LoVo (cell line): ENCODE results near the gene CAMK2G.
"Not testable (repeated sequence)": the region's sequence is repeated elsewhere in the genome, so short reads cannot be mapped to it uniquely, and the experiment has no call there.

Source experiments
- DNase-seq: peaks from one replicate; pipeline ENCODE4 v3.0.0-alpha.2; 2016; ENCODE audit warnings: low spot score

CAMK2G gene

DNA sequence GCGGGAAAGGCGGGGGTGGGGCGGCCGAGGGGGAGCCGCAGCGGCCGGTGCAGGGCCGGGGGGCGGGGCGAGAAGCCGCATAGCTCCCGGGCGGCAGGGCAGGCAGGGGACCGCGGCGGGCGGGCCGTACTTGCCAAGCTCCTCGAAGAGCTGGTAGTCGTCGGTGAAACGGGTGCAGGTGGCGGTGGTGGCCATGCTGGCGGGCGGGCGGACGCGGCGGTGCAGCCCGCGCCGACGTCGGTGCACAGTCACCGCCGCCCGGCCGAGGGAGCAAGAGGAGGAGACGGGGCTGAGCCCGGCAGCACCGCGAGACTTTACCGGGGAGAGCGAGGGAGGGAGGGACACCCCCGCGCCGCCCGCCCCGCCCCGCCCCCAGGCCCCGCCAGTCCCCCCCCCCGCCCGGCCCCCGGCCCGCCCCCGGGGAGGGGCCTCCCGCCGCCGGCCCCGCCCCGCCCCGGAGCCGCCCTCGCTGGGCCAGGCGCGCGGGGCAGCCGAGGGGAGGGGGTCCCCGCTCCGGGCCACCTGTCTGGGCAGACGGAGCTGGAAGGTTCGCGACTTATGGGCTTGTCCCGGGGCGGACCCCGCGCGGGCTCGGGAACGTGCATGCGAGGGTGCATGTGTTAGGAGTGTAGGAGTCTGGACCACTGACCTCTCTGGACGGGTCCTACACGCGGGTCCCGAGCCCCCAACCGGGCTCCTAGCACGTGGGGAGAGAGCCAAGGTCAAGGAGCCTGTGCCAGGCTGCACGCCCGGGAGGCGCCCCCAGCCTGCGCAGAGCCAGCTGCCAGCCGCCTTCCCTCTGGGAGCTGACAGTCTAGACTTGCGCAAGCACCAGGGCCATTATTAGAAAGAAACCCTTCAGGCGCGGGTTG is at the start of gene CAMK2G:
TSS of gene CAMK2G (minus strand) at position 289 of the 872 bp plus-strand sequence. CDS start at position 195, 94 bp downstream.
- peak; percentile 87 for DNase-seq

DNA sequence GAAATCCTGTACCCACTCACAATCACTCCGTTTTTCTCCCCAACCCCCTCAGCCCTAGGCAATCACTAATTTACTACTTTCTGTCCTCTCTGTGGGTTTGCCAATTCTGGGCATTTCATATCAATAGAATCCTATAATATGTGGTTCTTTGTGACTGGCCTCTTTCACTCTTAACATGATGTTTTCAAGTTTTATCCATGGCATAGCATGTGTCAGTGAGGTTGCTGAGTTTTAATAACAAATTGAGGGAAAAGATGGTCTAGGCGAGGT is 48.4 kb upstream of the CAMK2G start:
- no peak for DNase-seq

DNA sequence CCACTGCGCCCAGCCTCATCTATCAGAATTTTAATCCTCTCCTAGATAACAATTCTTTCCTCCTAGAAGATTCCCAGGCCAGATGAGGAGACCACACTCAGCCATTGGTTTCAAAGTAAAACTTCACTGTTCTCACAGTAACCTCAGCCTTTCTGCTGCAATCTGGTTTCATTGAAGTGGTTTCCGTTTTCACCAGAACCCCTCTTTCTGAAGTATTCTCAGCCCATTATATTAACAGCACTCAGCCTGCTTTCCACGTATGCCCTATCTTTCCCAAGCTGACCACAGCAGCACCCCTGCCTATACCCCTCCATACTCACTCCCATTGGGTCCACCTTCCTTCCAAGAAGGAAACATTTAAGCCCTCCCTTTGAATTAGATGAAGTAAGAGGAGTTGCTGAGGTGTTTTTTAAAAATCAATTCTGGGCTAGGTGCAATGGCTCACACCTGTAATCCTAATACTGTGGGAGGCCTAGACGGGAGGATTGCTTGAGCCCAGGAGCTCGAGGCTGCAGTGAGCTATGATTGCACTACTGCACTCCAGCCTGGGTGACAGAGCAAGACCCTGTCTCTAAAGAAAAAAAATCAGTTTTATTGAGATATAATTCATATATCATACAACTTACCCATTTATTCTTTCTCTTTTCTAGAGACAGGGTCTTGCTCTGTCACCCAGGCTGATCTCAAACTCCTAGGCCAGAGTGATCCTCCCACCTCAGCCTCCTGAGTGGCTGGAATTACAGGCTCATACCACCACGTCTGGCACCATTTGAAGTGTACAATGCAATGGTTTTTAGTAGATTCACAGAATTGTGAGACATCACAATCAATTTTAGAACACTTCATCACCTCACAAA is 47.9 kb upstream of the CAMK2G start:
- DNase-seq, result no peak

DNA sequence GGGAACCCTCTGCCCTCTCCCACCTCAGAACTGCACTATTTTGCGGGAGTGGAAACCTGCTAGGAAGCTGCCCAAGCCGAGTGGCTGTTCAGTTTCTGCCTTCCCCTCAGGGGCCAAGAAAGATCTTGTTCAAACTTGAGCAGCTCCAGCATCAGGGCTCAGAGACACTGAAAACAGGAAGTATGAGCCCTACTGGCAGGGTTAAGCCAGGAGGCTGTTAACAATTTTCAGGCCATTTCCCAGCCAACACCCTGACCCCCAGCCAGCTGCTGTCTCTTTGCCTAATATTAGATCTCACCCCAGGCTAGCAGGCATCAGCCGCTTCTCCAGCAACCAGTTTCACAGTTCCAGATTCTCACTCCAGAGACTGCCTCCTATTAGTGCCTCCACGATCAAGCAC is 45.7 kb upstream of the CAMK2G start:
- DNase-seq, result no peak

DNA sequence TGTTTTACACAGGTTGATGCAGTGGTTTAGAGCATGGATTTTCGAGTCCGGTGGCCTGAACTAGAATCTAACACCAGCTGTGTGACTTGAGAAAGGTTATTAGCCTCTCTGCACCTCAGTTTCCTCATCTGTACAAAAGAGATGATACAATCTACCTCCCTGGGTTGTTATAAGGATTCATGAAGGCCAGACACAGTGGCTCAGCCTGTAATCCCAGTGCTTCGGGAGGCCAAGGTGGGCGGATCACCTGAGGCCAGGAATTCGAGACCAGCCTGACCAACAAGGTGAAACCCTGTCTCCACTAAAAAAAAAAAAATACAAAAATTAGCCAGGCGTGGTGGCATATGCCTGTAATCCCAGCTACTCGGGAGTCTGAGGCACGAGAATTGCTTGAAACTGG is 45.1 kb upstream of the CAMK2G start:
- not testable (repeated sequence) for DNase-seq

DNA sequence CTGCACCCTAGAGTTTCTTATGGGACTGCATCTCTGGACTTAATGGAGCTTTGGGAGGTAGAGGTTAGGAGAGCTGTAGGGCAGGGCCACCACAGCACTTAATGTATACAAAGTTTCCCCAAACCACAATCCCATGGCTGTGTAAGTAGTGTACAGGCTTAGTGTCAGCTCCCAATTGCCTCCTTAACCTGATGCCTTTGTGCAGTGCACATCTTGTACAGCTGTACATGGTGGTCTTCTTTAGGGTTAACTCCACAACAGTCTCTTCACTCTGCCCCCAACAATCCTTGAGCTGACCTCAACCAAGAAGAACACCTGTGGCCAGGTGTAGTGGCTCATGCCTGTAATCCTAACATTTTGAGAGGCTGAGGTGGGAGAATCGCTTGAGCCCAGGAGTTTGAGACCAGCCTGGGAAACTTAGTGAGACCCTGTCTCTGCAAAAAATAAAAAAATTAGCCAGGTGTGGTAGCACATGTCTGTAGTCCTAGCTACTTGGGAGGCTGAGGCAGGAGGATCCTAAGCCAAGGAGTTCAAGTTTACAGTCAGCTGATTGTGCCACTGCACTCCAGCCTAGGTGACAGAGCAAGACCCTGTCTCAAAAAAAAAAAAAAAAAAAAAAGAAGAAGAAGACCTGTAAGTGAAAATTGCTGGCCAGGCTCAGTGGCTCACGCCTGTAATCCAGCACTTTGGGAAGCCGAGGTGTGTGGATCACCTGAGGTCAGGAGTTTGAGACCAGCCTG is 43.4 kb upstream of the CAMK2G start:
- DNase-seq, result no peak

DNA sequence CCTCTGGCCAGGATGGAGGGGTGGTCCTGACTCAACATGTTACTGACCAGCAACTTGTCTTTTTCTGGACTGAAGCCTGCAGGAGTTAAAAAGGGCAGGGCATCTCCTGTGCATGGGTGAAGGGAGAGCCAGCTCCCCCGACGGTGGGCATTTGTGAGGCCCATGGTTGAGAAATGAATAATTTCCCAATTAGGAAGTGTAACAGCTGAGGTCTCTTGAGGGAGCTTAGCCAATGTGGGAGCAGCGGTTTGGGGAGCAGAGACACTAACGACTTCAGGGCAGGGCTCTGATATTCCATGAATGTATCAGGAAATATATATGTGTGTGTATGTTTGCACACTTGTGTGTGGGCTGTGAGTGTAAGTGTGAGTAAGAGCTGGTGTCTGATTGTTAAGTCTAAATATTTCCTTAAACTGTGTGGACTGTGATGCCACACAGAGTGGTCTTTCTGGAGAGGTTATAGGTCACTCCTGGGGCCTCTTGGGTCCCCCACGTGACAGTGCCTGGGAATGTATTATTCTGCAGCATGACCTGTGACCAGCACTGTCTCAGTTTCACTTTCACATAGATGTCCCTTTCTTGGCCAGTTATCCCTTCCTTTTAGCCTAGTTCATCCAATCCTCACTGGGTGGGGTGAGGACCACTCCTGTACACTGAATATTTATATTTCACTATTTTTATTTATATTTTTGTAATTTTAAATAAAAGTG is 42.6 kb upstream of the CAMK2G start:
- DNase-seq, result no peak

DNA sequence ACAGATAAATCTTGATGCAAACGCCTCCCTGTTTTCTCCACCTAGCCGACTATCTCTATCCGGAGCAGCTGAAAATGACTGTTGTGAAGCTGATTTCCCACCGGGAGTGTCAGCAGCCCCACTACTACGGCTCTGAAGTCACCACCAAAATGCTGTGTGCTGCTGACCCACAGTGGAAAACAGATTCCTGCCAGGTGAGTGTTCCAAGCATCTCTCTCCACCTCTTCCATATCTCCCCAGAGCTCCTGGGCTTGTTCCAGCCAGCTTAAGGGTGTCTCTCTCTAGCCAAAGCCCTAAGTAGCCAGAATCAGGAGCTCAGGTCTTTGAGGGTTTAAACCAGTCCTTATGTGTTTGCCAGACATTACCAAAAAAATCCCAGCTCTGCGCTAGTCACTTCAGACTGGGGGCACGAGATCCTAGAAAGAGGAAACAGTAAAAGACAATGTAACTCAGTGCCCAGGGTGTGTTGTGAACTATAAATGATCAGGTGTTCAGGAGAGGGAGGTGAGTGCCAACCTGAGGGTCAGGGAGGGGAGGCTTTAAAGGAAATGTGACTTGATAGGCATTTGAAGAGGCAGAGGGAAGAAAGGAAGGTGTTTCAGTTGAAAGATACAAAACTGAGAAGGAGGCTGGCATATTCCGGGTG is 41.0 kb upstream of the CAMK2G start:
- DNase-seq, result no peak

DNA sequence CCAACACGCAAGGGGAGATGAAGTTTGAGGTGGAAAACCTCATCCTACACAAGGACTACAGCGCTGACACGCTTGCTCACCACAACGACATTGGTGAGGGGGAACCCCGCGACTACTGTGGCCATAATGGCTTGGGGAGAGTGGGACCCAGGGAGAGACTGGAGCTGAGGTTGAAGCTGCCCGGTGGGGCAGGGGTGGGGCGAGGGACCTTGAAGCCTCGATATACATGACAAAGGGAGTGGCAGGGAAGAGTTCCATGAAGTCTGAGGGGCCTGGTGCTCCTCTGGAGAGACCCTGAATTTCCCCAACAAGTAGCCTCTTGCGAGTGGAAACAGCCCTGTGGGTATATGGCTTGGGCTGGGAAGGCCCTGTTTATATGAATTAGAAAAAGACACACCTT is 39.7 kb upstream of the CAMK2G start:
- DNase-seq, result no peak

DNA sequence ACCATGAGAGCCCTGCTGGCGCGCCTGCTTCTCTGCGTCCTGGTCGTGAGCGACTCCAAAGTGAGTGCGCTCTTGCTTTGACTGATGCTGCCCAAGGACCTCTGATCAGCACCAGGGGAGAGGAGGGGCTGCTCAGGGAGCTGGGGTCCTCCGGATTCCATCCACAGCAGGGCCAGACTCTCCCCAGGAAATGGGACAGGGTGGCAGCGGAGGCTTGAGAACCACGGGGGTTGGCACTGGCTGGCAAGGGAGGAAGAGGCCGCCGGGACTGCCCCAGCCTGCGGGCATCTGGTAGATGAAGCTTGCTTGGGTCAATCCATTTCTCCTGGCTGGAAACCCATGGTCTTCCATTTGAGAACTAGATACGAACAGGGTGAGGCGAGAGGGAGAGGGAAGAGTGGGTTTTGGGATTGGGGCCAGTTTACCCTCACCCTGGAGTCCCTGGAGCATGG is 37.2 kb upstream of the CAMK2G start:
- no peak for DNase-seq

DNA sequence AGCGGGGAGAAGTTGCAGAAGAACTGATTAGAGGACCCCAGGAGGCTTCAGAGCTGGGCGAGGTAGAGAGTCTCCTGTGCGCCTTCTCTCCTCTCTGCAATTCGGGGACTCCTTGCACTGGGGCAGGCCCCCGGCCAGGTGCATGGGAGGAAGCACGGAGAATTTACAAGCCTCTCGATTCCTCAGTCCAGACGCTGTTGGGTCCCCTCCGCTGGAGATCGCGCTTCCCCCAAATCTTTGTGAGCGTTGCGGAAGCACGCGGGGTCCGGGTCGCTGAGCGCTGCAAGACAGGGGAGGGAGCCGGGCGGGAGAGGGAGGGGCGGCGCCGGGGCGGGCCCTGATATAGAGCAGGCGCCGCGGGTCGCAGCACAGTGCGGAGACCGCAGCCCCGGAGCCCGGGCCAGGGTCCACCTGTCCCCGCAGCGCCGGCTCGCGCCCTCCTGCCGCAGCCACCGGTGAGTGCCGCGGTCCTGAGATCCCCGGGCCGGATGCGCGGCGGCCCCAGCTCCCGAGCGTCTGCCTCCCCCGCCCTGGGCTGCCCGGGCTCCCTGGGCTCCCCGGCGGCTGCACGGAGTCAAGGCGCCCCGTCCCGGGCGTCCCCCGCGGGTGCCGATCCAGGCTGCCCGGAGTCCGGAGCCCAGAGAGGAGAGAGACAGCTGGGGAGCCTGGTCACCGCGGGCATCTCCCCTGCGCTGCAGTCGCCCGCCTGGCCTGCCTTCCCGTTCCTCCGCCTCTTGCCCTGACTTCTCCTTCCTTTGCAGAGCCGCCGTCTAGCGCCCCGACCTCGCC is 36.6 kb upstream of the CAMK2G start, which contains the start of gene PLAU:
TSS of gene PLAU (plus strand) at position 369 of the 789 bp plus-strand sequence. CDS start 424 bp downstream, outside the sequence.
- DNase-seq, result no peak

DNA sequence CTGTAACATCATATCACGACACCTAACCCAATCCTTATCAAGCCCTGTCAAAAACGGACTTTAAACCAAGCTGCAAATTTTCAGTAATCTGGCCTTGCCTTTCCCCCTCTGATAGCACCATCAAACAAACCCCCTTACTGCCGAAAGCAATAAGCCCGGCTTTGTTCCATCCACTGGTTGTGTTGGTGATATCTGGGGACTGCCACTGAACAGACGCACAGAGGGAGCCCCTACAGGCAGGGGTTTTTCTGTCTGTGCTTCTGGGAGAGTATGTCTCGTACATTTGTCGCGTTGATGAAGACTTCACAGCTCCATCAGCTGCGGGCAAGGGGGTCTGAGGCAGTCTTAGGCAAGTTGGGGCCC is 36.0 kb upstream of the CAMK2G start:
- no peak for DNase-seq

DNA sequence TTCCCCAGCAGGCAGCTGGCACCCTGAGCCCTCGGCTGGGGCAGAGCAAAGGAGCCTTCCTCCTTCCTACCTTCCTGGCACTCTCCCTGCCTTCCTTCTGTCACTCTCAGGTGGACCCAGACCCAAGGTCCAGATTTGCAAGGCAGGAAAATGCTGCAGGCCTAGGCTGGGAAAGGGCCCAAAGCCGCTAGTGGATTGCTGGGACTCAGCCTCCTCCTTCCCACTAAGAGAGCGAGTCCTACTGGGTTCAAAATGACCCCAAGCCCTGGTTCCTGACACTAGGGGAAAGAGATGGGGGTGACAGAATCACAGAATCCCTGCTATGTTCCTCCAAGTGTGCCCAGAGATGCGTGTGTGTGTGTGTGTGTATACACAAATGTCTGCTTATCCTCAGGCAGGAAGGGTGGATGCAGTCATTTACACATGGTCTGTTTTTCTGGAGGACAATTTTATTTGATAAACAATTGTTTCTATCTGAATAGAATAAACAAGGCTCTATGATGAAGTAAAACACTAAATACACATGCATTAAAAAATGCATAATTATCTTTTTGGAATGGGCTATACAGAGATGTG is 35.3 kb upstream of the CAMK2G start:
- DNase-seq, result no peak

DNA sequence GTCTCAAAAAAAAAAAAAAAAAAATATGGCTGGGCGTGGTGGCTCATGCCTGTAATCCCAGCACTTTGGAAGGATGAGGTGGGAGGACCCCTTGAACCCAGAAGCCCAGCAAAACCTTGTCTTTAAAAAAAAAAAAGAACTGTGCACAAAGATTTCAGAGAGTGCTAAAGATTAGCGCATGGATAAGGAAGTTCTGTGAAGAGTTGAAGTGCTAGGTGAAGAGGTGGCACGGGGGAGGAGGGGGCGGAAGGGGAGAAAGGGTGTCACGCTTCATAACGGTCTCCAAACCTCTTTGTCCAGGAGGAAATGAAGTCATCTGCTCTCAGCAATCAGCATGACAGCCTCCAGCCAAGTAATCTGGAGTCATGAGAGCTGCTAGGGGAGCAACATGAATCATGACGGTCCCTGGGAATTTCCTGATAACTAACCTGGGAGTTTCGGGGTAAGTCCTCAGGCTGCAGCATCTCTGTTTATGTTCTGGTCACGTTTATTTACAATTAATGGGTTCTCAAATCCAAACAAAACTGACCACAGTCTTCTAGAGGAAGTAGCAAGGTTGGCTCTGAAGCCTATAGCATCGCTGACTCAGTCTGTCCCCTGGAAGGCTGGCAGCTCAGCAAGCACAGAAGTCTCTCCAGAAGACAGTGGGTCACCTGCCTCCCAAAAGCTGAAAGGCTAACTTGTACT is 34.6 kb upstream of the CAMK2G start:
- DNase-seq, result no peak

DNA sequence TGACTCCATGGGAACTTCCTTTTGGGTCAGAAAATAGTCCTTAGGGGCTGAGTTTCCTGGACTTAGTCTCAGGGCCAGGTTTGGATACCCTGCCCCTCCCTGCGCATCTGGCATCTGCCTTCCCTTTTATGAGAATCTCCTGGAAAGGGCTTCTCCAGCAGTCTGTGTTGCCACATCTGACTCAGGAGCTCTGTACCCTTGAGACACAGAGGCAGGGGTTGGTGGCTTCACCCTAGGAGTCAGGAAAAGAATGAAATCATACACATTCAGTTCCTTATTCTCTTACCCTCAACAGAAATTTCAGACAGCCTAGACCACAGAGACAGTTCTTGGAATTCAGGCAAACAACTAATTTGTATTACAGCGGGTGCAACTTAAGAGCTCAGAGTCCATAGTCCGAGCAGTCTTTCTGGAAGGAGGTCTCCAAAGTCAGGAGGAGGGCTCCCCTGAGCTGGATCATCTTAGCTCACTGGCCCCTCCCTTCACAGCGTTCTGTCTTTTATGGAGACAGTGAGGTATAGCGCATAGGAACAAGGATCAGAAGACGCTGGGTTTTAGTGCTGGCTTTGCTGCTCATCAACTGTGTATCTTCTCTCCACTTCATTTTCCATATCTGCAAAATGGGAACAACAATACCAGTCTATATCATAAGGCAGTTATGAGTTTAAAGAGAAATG is 33.6 kb upstream of the CAMK2G start:
- DNase-seq, result no peak

DNA sequence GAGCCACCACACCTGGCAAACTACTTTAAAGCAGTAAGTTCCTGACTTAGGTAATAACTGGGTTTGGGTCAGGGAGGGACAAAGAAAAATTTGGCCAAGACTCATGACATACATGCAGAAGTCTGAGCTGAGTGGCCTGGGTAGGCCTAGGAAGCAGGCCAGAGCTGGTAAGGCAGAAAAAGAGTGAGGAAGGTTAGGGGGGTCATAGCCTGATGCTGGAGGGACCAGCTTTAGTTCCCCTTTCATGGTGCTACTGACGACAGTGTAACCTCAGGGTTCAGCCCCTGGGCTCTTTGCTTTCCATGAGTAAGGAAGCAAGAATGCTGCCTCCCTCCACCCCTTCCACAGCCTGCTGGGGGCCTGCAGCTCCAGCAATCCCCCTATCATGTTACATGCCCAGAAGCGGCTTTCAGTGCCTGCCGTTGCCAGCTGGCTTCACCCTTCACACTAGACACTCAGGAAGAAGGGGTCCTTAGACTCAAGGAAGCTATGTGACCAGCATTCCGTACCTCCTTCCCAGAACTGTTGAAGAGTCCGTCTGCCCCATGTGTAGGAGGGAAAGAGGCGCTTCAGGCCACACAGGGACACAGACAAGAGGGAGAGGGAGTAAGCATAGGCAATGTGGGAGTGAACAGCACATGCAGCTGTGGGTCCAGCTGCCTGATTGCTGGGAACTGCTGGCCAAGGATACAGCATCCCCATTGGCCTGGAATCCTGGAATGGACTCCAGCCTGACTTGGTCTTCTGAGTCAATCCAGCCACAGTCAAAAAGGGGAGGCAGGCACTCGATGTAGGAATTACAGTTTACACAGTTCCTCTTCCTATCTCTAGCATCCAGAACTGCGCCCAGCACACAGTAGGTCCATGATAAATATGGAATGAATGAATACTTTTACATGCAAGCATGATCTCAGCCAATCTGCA is 32.4 kb upstream of the CAMK2G start:
- DNase-seq, result peak; percentile 51

DNA sequence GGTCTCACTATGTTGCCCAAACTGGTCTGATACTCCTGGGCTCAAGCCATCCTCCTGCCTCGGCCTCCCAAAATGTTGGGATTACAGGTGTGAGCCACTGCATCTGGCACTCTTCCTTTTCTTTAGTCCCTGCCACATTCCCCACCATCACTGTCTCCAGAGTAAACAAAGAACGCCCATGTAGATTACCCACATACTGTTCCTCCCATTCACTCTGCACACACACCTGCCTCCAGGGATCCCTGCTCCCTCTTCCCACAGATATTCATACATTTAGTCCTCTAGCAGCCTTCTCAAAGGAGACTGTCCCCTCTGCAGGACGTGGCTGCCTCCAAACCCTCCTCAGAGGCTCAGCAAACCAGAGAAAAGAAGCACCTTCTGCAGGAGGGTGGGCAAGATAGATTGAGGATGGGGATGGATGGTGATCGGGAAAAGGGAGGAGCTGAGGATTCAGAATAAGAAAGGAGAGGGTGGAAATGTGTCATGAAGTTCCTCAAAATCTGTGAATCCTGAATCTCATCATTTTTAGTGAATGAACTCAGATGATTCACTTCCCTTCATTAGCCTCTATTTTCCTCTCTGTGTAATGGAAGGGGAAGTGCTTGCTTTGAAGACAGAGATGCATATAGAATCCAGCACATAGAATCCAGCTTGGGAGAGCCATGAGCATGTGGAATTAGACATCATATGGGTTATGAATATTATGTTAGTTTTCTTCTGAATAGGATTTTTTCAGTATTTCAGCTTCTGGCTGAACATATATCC is 31.1 kb upstream of the CAMK2G start:
- DNase-seq, result no peak
